Measurements from ENCODE around the gene MPC1.

- TF ChIP-seq CTCF (IDR thresholded peaks at IDR 0.05) (no peak), ZFX (IDR thresholded peaks at IDR 0.05; ENCODE audit: borderline replicate concordance) (no peak)
These were observed 38.5 kb downstream of the MPC1 start for GRCh38 chr6:166344240-166344639.
